Activated naive CD4-positive, alpha-beta T cell treated with anti-CD3 and anti-CD28 coated beads for 36 hours (primary cell): ENCODE measurements around the gene OR10G6. TPM values are rescaled to one million over a fixed set of nuclear protein-coding genes. Genes with fewer than 3 reads are reported as not detected.
"Not testable (repeated sequence)": the region's sequence is repeated elsewhere in the genome, so short reads cannot be mapped to it uniquely, and the experiment has no call there.

ENCODE experiments used
- CTCF ChIA-PET: fragments of 350-600 bp; sonication (Branson Sonifier 250); formaldehyde crosslinking; loops from one replicate; lab custom pipeline; 2021; ENCODE audit warnings: antibody characterized with exemption; lab: Charles Lee
- DNase-seq: peaks from one replicate; pipeline ENCODE4 v3.0.0-alpha.2; 2020
- H3K27ac Mint-ChIP-seq: one replicate; pipeline ENCODE4 v1.8.0; 2021; ENCODE audit warnings: mild to moderate bottlenecking, mixed read lengths
- H3K27me3 Mint-ChIP-seq: one replicate; pipeline ENCODE4 v1.8.0; 2021; ENCODE audit warnings: low read depth, mixed read lengths
- H3K36me3 Mint-ChIP-seq: one replicate; pipeline ENCODE4 v1.8.0; 2021; ENCODE audit warnings: low read depth, mixed read lengths
- H3K4me1 Mint-ChIP-seq: one replicate; pipeline ENCODE4 v1.8.0; 2021; ENCODE audit warnings: low read depth, mixed read lengths
- H3K4me3 Mint-ChIP-seq: one replicate; pipeline ENCODE4 v1.8.0; 2021; ENCODE audit warnings: mild to moderate bottlenecking, moderate library complexity, mixed read lengths
- H3K9me3 Mint-ChIP-seq: one replicate; pipeline ENCODE4 v1.8.0; 2021; ENCODE audit warnings: mixed read lengths
- intact Hi-C: fragments of 100-400 bp; cut with micrococcal nuclease; formaldehyde crosslinking; loops from one replicate; pipeline ENCODE4 v1.15.1; 2023
- total RNA-seq, 2 experiments: library from RNA; stranded (reverse); gene quantifications; one replicate each; pipeline ENCODE4 v1.2.3, GENCODE V29; 2021

Gene OR10G6, protein sequence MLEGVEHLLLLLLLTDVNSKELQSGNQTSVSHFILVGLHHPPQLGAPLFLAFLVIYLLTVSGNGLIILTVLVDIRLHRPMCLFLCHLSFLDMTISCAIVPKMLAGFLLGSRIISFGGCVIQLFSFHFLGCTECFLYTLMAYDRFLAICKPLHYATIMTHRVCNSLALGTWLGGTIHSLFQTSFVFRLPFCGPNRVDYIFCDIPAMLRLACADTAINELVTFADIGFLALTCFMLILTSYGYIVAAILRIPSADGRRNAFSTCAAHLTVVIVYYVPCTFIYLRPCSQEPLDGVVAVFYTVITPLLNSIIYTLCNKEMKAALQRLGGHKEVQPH
- total RNA-seq = not detected

DNA sequence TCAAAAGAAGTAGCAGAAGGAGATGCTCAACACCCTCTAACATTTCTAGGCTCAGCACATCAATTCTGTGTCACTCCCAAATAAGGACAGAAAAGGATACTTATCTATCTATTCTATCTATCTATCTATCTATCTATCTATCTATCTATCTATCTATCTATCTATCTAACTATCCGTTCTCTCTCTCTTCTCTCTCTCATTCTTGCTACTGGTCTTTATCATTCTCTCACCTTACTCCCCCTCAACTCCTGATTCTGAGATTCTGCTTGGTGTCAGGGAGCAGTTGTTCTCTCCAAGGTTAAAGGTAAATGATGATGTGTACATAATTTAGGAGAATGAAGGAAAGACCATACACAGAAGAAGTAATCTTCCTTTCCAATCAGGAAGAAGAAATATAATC is at the start of gene OR10G6:
TSS of gene OR10G6 (minus strand) at position 43 of the 400 bp plus-strand sequence. CDS start at position 43, 0 bp downstream.
- Mint-ChIP-seq H3K4me1 (no peaks in the 10 kb centered on the region), H3K4me3 (no peak within 1 kb of the TSS), H3K9me3 (no peaks in the 10 kb centered on the region), H3K27me3 (no peaks in the 10 kb centered on the region), H3K36me3 (no peaks in the 10 kb centered on the region), H3K27ac (no peak within 1 kb of the TSS)
- DNase-seq = no peak
- CTCF ChIA-PET = no interaction called here
- intact Hi-C loops = no loop called here

- Mint-ChIP-seq H3K27me3 (peaks cover 11% of the 10 kb centered on the region), H3K36me3 (no peaks in the 10 kb centered on the region), H3K9me3 (no peaks in the 10 kb centered on the region), H3K4me1 (no peaks in the 10 kb centered on the region), H3K27ac (no peak overlapping the region), H3K4me3 (no peak overlapping the region)
- intact Hi-C loops = no loop called here
- CTCF ChIA-PET = no interaction called here
- no peak for DNase-seq
Observed at GRCh38 chr11:124043420-124043819, 48.5 kb upstream of the OR10G6 start.

- H3K27me3 Mint-ChIP-seq = peaks cover 8% of the 10 kb centered on the region
- H3K27ac Mint-ChIP-seq = no peak within 1 kb of the TSS
- no peaks in the 10 kb centered on the region for H3K9me3 Mint-ChIP-seq
- no peak within 1 kb of the TSS for H3K4me3 Mint-ChIP-seq
- DNase-seq = no peak
- H3K36me3 Mint-ChIP-seq = no peaks in the 10 kb centered on the region
- intact Hi-C loops = no loop called here
- CTCF ChIA-PET = interaction anchor here (0.9 kb wide), 1 partner anchor 31 kb away, joined by 3 read pairs; no protein-coding TSS in a partner anchor
- no peaks in the 10 kb centered on the region for H3K4me1 Mint-ChIP-seq
Observed at GRCh38 chr11:124041254-124041653, 46.3 kb upstream of the OR10G6 start, which contains the start of gene OR10G7. Gene OR10G7, minus strand, starts transcription at chr11:124041325. Its CDS starts 2,324 bp downstream, at chr11:124039001.

- Mint-ChIP-seq H3K27me3 (peaks cover 7% of the 10 kb centered on the region), H3K4me3 (no peak overlapping the region), H3K4me1 (no peaks in the 10 kb centered on the region), H3K27ac (no peak overlapping the region), H3K9me3 (no peaks in the 10 kb centered on the region), H3K36me3 (no peaks in the 10 kb centered on the region)
- CTCF ChIA-PET = no interaction called here
- intact Hi-C loops = no loop called here
- no peak for DNase-seq
Observed at GRCh38 chr11:124039557-124039956, 44.6 kb upstream of the OR10G6 start.

DNA sequence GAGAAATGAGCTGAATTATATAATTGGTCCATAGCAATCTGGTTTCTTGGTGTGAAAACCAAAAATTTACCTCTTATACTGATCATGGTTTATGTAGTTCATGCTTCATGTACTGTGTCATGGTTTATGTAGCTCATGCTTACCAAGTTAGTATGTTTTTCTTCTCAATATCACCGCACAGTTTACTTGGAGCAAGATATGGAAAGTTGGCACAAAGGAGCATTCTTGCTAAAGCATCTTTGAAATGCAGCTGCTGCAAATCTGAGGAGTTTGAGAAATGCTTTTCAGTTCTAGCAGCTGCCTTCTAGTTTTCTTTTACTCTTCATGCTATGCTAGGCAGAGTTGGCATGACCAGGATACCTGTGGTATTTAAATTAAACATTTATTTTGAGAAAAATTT is 41.7 kb upstream of the OR10G6 start:
- peaks cover 7% of the 10 kb centered on the region for H3K27me3 Mint-ChIP-seq
- CTCF ChIA-PET = no interaction called here
- H3K9me3 Mint-ChIP-seq = no peaks in the 10 kb centered on the region
- intact Hi-C loops = no loop called here
- no peak for DNase-seq
- no peak overlapping the region for H3K4me3 Mint-ChIP-seq
- H3K4me1 Mint-ChIP-seq = no peaks in the 10 kb centered on the region
- H3K36me3 Mint-ChIP-seq = no peaks in the 10 kb centered on the region
- H3K27ac Mint-ChIP-seq = no peak overlapping the region

GRCh38 chr11:124026498-124026897 is 31.5 kb upstream of the OR10G6 start, which contains the start of gene OR10G8:
Gene OR10G8, plus strand, starts transcription at chr11:124026798. Its CDS starts 2,825 bp downstream, at chr11:124029623.
- H3K36me3 Mint-ChIP-seq = no peaks in the 10 kb centered on the region
- CTCF ChIA-PET = no interaction called here
- DNase-seq = no peak
- H3K4me3 Mint-ChIP-seq = no peak within 1 kb of the TSS
- no peaks in the 10 kb centered on the region for H3K4me1 Mint-ChIP-seq
- H3K27ac Mint-ChIP-seq = no peak within 1 kb of the TSS
- peaks cover 2% of the 10 kb centered on the region for H3K27me3 Mint-ChIP-seq
- H3K9me3 Mint-ChIP-seq = peaks cover under 1% of the 10 kb centered on the region
- intact Hi-C loops = no loop called here

GRCh38 chr11:124015837-124016236 is 20.9 kb upstream of the OR10G6 start:
- H3K27me3 Mint-ChIP-seq, H3K9me3 Mint-ChIP-seq, H3K36me3 Mint-ChIP-seq, H3K27ac Mint-ChIP-seq, DNase-seq, H3K4me3 Mint-ChIP-seq, H3K4me1 Mint-ChIP-seq, intact Hi-C loops, CTCF ChIA-PET: not testable (repeated sequence)

GRCh38 chr11:124012697-124013096 is 17.7 kb upstream of the OR10G6 start, which contains the start of gene OR10G4:
Gene OR10G4, plus strand, starts transcription at chr11:124012997. Its CDS starts 2,578 bp downstream, at chr11:124015575.
- H3K27me3 Mint-ChIP-seq = peaks cover 2% of the 10 kb centered on the region
- DNase-seq = no peak
- no peaks in the 10 kb centered on the region for H3K4me1 Mint-ChIP-seq
- CTCF ChIA-PET = no interaction called here
- intact Hi-C loops = no loop called here
- H3K9me3 Mint-ChIP-seq = no peaks in the 10 kb centered on the region
- no peak within 1 kb of the TSS for H3K4me3 Mint-ChIP-seq
- no peaks in the 10 kb centered on the region for H3K36me3 Mint-ChIP-seq
- H3K27ac Mint-ChIP-seq = no peak within 1 kb of the TSS

DNA sequence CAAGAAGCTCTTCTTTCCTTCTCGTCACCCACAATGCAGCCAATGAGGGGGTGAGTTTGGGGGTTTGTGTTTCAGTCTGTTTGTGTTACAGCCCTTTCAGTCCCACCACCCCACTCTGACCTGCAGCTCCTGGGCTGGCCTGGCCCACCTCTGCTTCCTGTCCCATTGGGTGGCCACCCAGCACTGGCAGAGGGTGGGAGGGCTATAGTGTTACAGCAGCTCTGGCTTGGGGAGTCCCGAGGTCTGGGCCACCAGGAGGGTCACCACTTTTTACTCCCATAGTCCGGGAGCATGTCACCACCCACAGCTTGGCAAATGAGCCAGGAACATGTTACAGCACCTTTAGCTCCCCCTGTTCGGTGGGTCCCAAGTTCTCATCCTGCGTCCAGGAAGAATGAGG is 15.7 kb downstream of the OR10G6 start:
- no peak for DNase-seq
- intact Hi-C loops = no loop called here
- Mint-ChIP-seq H3K36me3 (peaks cover 1% of the 10 kb centered on the region), H3K27ac (no peak overlapping the region), H3K4me1 (no peaks in the 10 kb centered on the region), H3K4me3 (no peak overlapping the region), H3K27me3 (peaks cover 9% of the 10 kb centered on the region), H3K9me3 (peaks cover 11% of the 10 kb centered on the region)
- CTCF ChIA-PET = no interaction called here

- H3K9me3 Mint-ChIP-seq = peaks cover 7% of the 10 kb centered on the region
- no peaks in the 10 kb centered on the region for H3K36me3 Mint-ChIP-seq
- H3K27ac Mint-ChIP-seq = no peak within 1 kb of the TSS
- H3K4me1 Mint-ChIP-seq = no peaks in the 10 kb centered on the region
- no peak for DNase-seq
- H3K27me3 Mint-ChIP-seq = peaks cover 5% of the 10 kb centered on the region
- intact Hi-C loops = no loop called here
- CTCF ChIA-PET = no interaction called here
- no peak within 1 kb of the TSS for H3K4me3 Mint-ChIP-seq
Observed at GRCh38 chr11:123977731-123978347, 17.1 kb downstream of the OR10G6 start, which contains the start of gene OR10S1. Gene OR10S1, minus strand, starts transcription at chr11:123977781. Its CDS starts 117 bp downstream, at chr11:123977664.

DNA sequence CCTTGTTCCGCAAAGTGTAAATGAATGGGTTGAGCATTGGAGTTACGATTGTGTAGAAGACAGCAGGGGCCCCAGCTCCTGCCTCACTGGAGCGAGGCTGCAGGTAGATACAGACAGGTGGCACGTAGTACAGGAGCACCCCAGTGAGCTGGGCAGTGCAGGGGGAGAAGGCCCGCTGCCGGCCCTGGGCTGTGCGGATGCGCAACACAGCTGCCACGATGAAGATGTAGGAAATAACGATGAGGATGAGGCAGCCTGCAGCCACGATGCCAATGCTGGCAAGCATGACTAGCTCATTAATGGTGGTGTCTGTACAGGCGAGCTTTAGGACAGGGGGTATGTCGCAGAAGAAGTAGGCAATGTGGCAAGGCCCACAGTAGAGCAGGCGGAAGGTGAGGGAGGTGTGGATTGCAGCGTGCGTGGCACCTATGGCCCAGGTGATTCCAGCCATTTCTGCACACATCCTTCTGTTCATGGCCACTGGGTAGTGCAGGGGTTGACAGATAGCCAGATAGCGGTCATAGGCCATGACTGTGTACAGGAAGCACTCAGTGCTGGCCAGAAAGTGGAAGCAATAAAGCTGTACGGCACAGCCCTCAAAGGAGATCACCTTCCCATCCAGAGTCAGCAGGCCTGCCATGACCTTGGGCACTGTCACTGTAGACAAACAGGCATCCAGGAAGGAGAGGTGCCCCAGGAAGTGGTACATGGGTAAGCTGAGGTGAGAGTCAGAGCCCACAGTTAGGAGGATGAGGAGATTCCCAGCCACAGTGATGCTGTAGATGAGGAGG is 18.0 kb downstream of the OR10G6 start:
- no peak for DNase-seq
- CTCF ChIA-PET = no interaction called here
- Mint-ChIP-seq H3K4me1 (no peaks in the 10 kb centered on the region), H3K4me3 (no peak overlapping the region), H3K9me3 (peaks cover 1% of the 10 kb centered on the region), H3K27ac (no peak overlapping the region), H3K36me3 (no peaks in the 10 kb centered on the region), H3K27me3 (peaks cover 5% of the 10 kb centered on the region)
- intact Hi-C loops = no loop called here

- DNase-seq = no peak
- no peak overlapping the region for H3K4me3 Mint-ChIP-seq
- no peaks in the 10 kb centered on the region for H3K4me1 Mint-ChIP-seq
- CTCF ChIA-PET = no interaction called here
- no peaks in the 10 kb centered on the region for H3K36me3 Mint-ChIP-seq
- no peaks in the 10 kb centered on the region for H3K9me3 Mint-ChIP-seq
- intact Hi-C loops = no loop called here
- no peak overlapping the region for H3K27ac Mint-ChIP-seq
- peaks cover 8% of the 10 kb centered on the region for H3K27me3 Mint-ChIP-seq
Observed at GRCh38 chr11:123973816-123974215, 21.1 kb downstream of the OR10G6 start.
